Endothelial cell of umbilical vein (primary cell): Measurements from ENCODE around the gene CPD. TPM values are rescaled to one million over a fixed set of nuclear protein-coding genes. Genes with fewer than 3 reads are reported as not detected.

Source experiments
- BruUV-seq: library from RNA; stranded (reverse); fragments of 400-500 nt; replicated peaks from 2 replicates; lab custom pipeline; 2021; lab: Mats Ljungman, UMichigan
- CTCF ChIA-PET: fragments of 300-600, 350-600 bp; sonication (Branson Sonifier 250); formaldehyde crosslinking; loops from one replicate; lab custom pipeline; 2021; ENCODE audit warnings: antibody characterized with exemption, inconsistent platforms; lab: Charles Lee
- POLR2A ChIA-PET: fragments of 300-600, 350-600 bp; sonication (Branson Sonifier 250); formaldehyde crosslinking; loops from one replicate; lab custom pipeline; 2021; ENCODE audit warnings: antibody characterized with exemption, inconsistent platforms; lab: Charles Lee
- DNase-seq: peaks from one replicate; pipeline ENCODE4 v3.0.0-alpha.2; 2011; ENCODE audit warnings: low read depth, low spot score
- FAIRE-seq: peaks from 2 replicates; lab custom pipeline; 2011; peaks lifted over from hg19 to GRCh38; lab: Jason Lieb, UNC
- H2AFZ ChIP-seq: 2 replicates; pipeline ENCODE4 v1.6.0; 2012; ENCODE audit warnings: low read depth, low read length, control low read depth, inconsistent platforms
- H3K27ac ChIP-seq: 2 replicates; pipeline ENCODE4 v1.5.1; 2011; ENCODE audit warnings: low read depth, mild to moderate bottlenecking, control low read depth, low read length, moderate library complexity; ENCODE audit not compliant: insufficient read depth
- H3K27me3 ChIP-seq, 2 experiments: 2 replicates each; pipeline versions ENCODE4 v1.6.0 to v1.6.1; 2011; ENCODE audit warnings: low read length in 2 of 2, mixed read lengths in 1 of 2; ENCODE audit not compliant: control insufficient read depth in 2 of 2, insufficient read depth in 2 of 2
- H3K36me3 ChIP-seq, 2 experiments: 2 replicates in 1 of 2; 3 replicates in 1 of 2; pipeline ENCODE4 v1.5.1; 2011; ENCODE audit warnings: low read length in 2 of 2, mild to moderate bottlenecking in 1 of 2, moderate library complexity in 1 of 2; ENCODE audit not compliant: control insufficient read depth in 2 of 2, insufficient read depth in 2 of 2; ENCODE audit errors: extremely low read depth in 1 of 2
- H3K4me1 ChIP-seq: 3 replicates; pipeline ENCODE4 v1.5.1; 2011; ENCODE audit warnings: mild to moderate bottlenecking, low read length; ENCODE audit not compliant: control insufficient read depth, insufficient read depth; ENCODE audit errors: extremely low read depth
- H3K4me2 ChIP-seq: 2 replicates; pipeline ENCODE4 v1.6.1; 2011; ENCODE audit warnings: low read length, control low read depth, mixed read lengths; ENCODE audit not compliant: insufficient read depth
- H3K4me3 ChIP-seq, 3 experiments: fragments of 200-600 bp in 1 of 3; sonication (generic), shearing (Covaris generic) in 1 of 3; replicated peaks in 1 of 3; 2 replicates each; pipeline ENCODE4 v1.5.1; 2011 to 2016; ENCODE audit warnings: control low read depth in 3 of 3, low read length in 3 of 3, mild to moderate bottlenecking in 2 of 3, inconsistent platforms in 1 of 3, low read depth in 1 of 3, moderate library complexity in 1 of 3; ENCODE audit not compliant: insufficient read depth in 1 of 3
- H3K79me2 ChIP-seq: 2 replicates; pipeline ENCODE4 v1.6.0; 2012; ENCODE audit warnings: low read length, inconsistent platforms; ENCODE audit not compliant: control insufficient read depth, insufficient read depth
- H3K9ac ChIP-seq: replicated peaks from 2 replicates; pipeline ENCODE3; 2011; ENCODE audit warnings: low read length, control low read depth; ENCODE audit not compliant: insufficient read depth; ENCODE audit errors: extremely low read depth
- H3K9me1 ChIP-seq: replicated peaks from 3 replicates; pipeline ENCODE4 v1.6.0; 2011; ENCODE audit warnings: mild to moderate bottlenecking, low read length; ENCODE audit not compliant: control insufficient read depth, insufficient read depth; ENCODE audit errors: extremely low read depth
- H3K9me3 ChIP-seq: replicated peaks from 2 replicates; pipeline ENCODE4 v1.5.1; 2012; ENCODE audit warnings: low read length, inconsistent platforms; ENCODE audit not compliant: control insufficient read depth, insufficient read depth
- H4K20me1 ChIP-seq: replicated peaks from 2 replicates; pipeline ENCODE3; 2011; ENCODE audit warnings: mild to moderate bottlenecking, low read length; ENCODE audit not compliant: control insufficient read depth, insufficient read depth; ENCODE audit errors: extremely low read depth
- EZH2 ChIP-seq: IDR thresholded peaks from 2 replicates; pipeline ENCODE4 v1.6.1; 2012; ENCODE audit warnings: borderline replicate concordance, low read depth, mild to moderate bottlenecking, moderate library complexity, low read length, inconsistent platforms; ENCODE audit not compliant: severe bottlenecking
- FOS ChIP-seq: IDR thresholded peaks from 2 replicates; pipeline ENCODE4 v1.6.1; 2011; ENCODE audit warnings: mild to moderate bottlenecking, low read length, moderate library complexity, borderline replicate concordance; ENCODE audit not compliant: insufficient read depth
- GATA2 ChIP-seq: IDR thresholded peaks from 2 replicates; pipeline ENCODE4 v1.7.0; 2011; ENCODE audit warnings: low read depth, mild to moderate bottlenecking, moderate library complexity, mixed read lengths, low read length; ENCODE audit not compliant: insufficient read length, insufficient read depth
- JUN ChIP-seq: IDR thresholded peaks from 2 replicates; pipeline ENCODE4 v1.6.1; 2011; ENCODE audit warnings: borderline replicate concordance, low read depth; ENCODE audit not compliant: insufficient read length, insufficient read depth
- MYC ChIP-seq: IDR thresholded peaks from one replicate; pipeline ENCODE4 v1.6.1; 2011; ENCODE audit warnings: mild to moderate bottlenecking, low read depth, low read length
- POLR2A ChIP-seq: IDR thresholded peaks from 2 replicates; pipeline ENCODE4 v1.6.1; 2012; ENCODE audit warnings: low read depth, mild to moderate bottlenecking, control low read depth, low read length
- POLR2AphosphoS5 ChIP-seq: IDR thresholded peaks from 2 replicates; pipeline ENCODE4 v1.6.1; 2012; ENCODE audit warnings: low read depth, mild to moderate bottlenecking, control low read depth, low read length, moderate library complexity; ENCODE audit not compliant: insufficient read depth
- dilution Hi-C: fragments of 300-500 bp; cut with MboI; formaldehyde crosslinking; loops from one replicate; pipeline ENCODE4 v1.15.0; 2019; ENCODE audit warnings: low sequenced_read_pairs; ENCODE audit not compliant: extremely low pct_ligation_motif_present
- intact Hi-C: fragments of 100-400 bp; cut with micrococcal nuclease; formaldehyde crosslinking; loops from one replicate; pipeline ENCODE4 v1.10.0; 2022
- polyA plus RNA-seq, 4 experiments: library from polyadenylated mRNA; depleted of rRNA in 3 of 4; stranded (reverse) in 3 of 4; unstranded in 1 of 4; fragments of >200 nt; gene quantifications; 2 replicates each; pipeline versions ENCODE4 v1.2.1 to v1.2.3, GENCODE V29; 2011 to 2012; ENCODE audit warnings: missing spikeins in 1 of 4
- total RNA-seq: library from RNA; stranded (reverse); gene quantifications from 2 replicates; pipeline ENCODE4 v1.2.3, GENCODE V29; 2021
- TF ChIP-seq, protein P1 (sequence below): IDR thresholded peaks from 2 replicates; pipeline ENCODE4 v1.6.1; 2011; ENCODE audit not compliant: insufficient read depth, insufficient read length
- TF ChIP-seq, protein P2 (sequence below), 2 donors: IDR thresholded peaks; 1 replicate in 1 of 2; 2 replicates in 1 of 2; pipeline ENCODE4 v1.5.1; 2011; ENCODE audit warnings: low read length in 2 of 2, mild to moderate bottlenecking in 2 of 2, moderate library complexity in 2 of 2, control low read depth in 1 of 2, inconsistent platforms in 1 of 2, low read depth in 1 of 2; ENCODE audit not compliant: insufficient read depth in 1 of 2; ENCODE audit errors: extremely low read depth in 1 of 2

CPD gene
- total and polyA plus RNA-seq, 2 donors (not counting 3 experiments of a cell fraction or from before 2014, with no cell fraction given), result 18.3 to 63.6 TPM

GRCh38 chr17:30381340-30381659 lies 2.6 kb downstream of the CPD start:
- ChIA-PET CTCF (interaction anchor here (0.7 to 3.4 kb wide), 11 partner anchors 8 to 256 kb away, joined by 3 to 14 read pairs (median 4); partner anchors contain the start of gene GOSR1), POLR2A (no interaction called here)
- H2AFZ ChIP-seq, result no peak overlapping the region
- H3K36me3 ChIP-seq, result no peaks in the 10 kb centered on the region
- intact Hi-C loops (loop anchor here (5.0 kb wide), 1 partner anchor 96 kb away; the partner anchor contains the start of gene GOSR1), dilution Hi-C loops (no loop called here)
- no peaks in the 10 kb centered on the region for H3K9me3 ChIP-seq
- H3K4me3 ChIP-seq, result no peak overlapping the region
- no peak overlapping the region for H3K9ac ChIP-seq
- TF ChIP-seq POLR2AphosphoS5 (no peak), EZH2 (no peak), GATA2 (no peak), FOS (no peak), POLR2A (no peak), MYC (no peak), JUN (no peak)
- TF ChIP-seq, protein P1, sequence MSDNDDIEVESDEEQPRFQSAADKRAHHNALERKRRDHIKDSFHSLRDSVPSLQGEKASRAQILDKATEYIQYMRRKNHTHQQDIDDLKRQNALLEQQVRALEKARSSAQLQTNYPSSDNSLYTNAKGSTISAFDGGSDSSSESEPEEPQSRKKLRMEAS, result no peak
- TF ChIP-seq, protein P2, sequence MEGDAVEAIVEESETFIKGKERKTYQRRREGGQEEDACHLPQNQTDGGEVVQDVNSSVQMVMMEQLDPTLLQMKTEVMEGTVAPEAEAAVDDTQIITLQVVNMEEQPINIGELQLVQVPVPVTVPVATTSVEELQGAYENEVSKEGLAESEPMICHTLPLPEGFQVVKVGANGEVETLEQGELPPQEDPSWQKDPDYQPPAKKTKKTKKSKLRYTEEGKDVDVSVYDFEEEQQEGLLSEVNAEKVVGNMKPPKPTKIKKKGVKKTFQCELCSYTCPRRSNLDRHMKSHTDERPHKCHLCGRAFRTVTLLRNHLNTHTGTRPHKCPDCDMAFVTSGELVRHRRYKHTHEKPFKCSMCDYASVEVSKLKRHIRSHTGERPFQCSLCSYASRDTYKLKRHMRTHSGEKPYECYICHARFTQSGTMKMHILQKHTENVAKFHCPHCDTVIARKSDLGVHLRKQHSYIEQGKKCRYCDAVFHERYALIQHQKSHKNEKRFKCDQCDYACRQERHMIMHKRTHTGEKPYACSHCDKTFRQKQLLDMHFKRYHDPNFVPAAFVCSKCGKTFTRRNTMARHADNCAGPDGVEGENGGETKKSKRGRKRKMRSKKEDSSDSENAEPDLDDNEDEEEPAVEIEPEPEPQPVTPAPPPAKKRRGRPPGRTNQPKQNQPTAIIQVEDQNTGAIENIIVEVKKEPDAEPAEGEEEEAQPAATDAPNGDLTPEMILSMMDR (IDR thresholded peaks at IDR 0.05; ENCODE audit: extremely low read depth in 1 of 2, insufficient read depth in 1 of 2, low read depth in 1 of 2, low read length in 2 of 2), result no peak
- no TSS peak for BruUV-seq
- peak overlapping the region; percentile 45 for H3K4me2 ChIP-seq
- FAIRE-seq (no peak), DNase-seq (no peak)
- peaks cover 0 to 2% of the 10 kb centered on the region in 2 experiments for H3K27me3 ChIP-seq
- H3K9me1 ChIP-seq, result no peaks in the 10 kb centered on the region
- H4K20me1 ChIP-seq, result peaks cover 4% of the 10 kb centered on the region
- peaks cover 18% of the 10 kb centered on the region for H3K79me2 ChIP-seq
- no peak overlapping the region for H3K27ac ChIP-seq
- H3K4me1 ChIP-seq, result peaks cover 23% of the 10 kb centered on the region
